ENCODE results near the gene SHISA6. TPM values are rescaled to one million over a fixed set of nuclear protein-coding genes. Genes with fewer than 3 reads are reported as not detected.

Gene SHISA6
- total RNA-seq, 1 donor from 2014 or later = not detected

GRCh38 chr17:11446316-11446715 lies 205.3 kb downstream of the SHISA6 start:
- no peak for DNase-seq (ENCODE audit: low read depth in 2 of 2)

- no peak for DNase-seq (ENCODE audit: low read depth in 2 of 2)
Measured at GRCh38 chr17:11454096-11454495, 213.1 kb downstream of the SHISA6 start.

- no peak for DNase-seq (ENCODE audit: low read depth in 2 of 2)
Measured at GRCh38 chr17:11458279-11458678, 217.3 kb downstream of the SHISA6 start.

GRCh38 chr17:11459861-11460331 lies 218.9 kb downstream of the SHISA6 start:
- no peak for DNase-seq (ENCODE audit: low read depth in 2 of 2)

- DNase-seq (ENCODE audit: low read depth in 2 of 2) = no peak
Measured at GRCh38 chr17:11461993-11462548, 221.1 kb downstream of the SHISA6 start.

- DNase-seq (ENCODE audit: low read depth in 2 of 2) = no peak
Measured at GRCh38 chr17:11467639-11468038, 226.6 kb downstream of the SHISA6 start.

GRCh38 chr17:11485336-11486100 lies 244.5 kb downstream of the SHISA6 start:
- DNase-seq (ENCODE audit: low read depth in 2 of 2) = no peak

- DNase-seq (ENCODE audit: low read depth in 2 of 2) = no peak
Measured at GRCh38 chr17:11486101-11486867, 245.3 kb downstream of the SHISA6 start.

- no peak for DNase-seq (ENCODE audit: low read depth in 2 of 2)
Measured at GRCh38 chr17:11486868-11487310, 245.9 kb downstream of the SHISA6 start.

GRCh38 chr17:11487469-11487868 lies 246.5 kb downstream of the SHISA6 start:
- DNase-seq (ENCODE audit: low read depth in 2 of 2) = no peak

- no peak for DNase-seq (ENCODE audit: low read depth in 2 of 2)
Measured at GRCh38 chr17:11488407-11488806, 247.4 kb downstream of the SHISA6 start.

- no peak for DNase-seq (ENCODE audit: low read depth in 2 of 2)
Measured at GRCh38 chr17:11490171-11490755, 249.2 kb downstream of the SHISA6 start.

GRCh38 chr17:11492511-11492910 lies 251.5 kb downstream of the SHISA6 start:
- no peak for DNase-seq (ENCODE audit: low read depth in 2 of 2)

GRCh38 chr17:11493936-11494335 lies 252.9 kb downstream of the SHISA6 start:
- DNase-seq (ENCODE audit: low read depth in 2 of 2) = no peak

- DNase-seq (ENCODE audit: low read depth in 2 of 2) = no peak
Measured at GRCh38 chr17:11495613-11496012, 254.6 kb downstream of the SHISA6 start.

GRCh38 chr17:11499881-11500280 lies 258.9 kb downstream of the SHISA6 start:
- no peak for DNase-seq (ENCODE audit: low read depth in 2 of 2)

- no peak for DNase-seq (ENCODE audit: low read depth in 2 of 2)
Measured at GRCh38 chr17:11503308-11504035, 262.5 kb downstream of the SHISA6 start.

- DNase-seq (ENCODE audit: low read depth in 2 of 2) = peak in 1 of 2 donors; percentile 27
Measured at GRCh38 chr17:11506635-11507034, 265.6 kb downstream of the SHISA6 start.

- no peak for DNase-seq (ENCODE audit: low read depth in 2 of 2)
Measured at GRCh38 chr17:11511696-11512095, 270.7 kb downstream of the SHISA6 start.

GRCh38 chr17:11514565-11514964 lies 273.6 kb downstream of the SHISA6 start:
- DNase-seq (ENCODE audit: low read depth in 2 of 2) = no peak

- no peak for DNase-seq (ENCODE audit: low read depth in 2 of 2)
Measured at GRCh38 chr17:11514981-11515680, 274.1 kb downstream of the SHISA6 start.
